PFSK-1 (cell line): ENCODE data around the gene HERC5.

Experiments
- FOXP2 ChIP-seq: optimal IDR thresholded peaks from 2 replicates; pipeline ENCODE3; 2011; ENCODE audit warnings: borderline replicate concordance, control low read depth, inconsistent platforms; ENCODE audit not compliant: insufficient read depth; ENCODE audit errors: extremely low read length, extremely low read depth
- POLR2AphosphoS5 ChIP-seq: IDR thresholded peaks from 2 replicates; pipeline ENCODE4 v1.6.1; 2012; ENCODE audit warnings: low read depth, mild to moderate bottlenecking, control low read depth, low read length, moderate library complexity
- SIN3A ChIP-seq: IDR thresholded peaks from 2 replicates; pipeline ENCODE4 v1.6.1; 2012; ENCODE audit warnings: mild to moderate bottlenecking, low read length, moderate library complexity, borderline replicate concordance; ENCODE audit not compliant: insufficient read depth
- TAF1 ChIP-seq: IDR thresholded peaks from 2 replicates; pipeline ENCODE4 v1.6.1; 2012; ENCODE audit warnings: low read length, control low read depth, borderline replicate concordance; ENCODE audit not compliant: insufficient read depth
- TF ChIP-seq, protein P1 (sequence below), 2 experiments: IDR thresholded peaks; 2 replicates each; pipeline versions ENCODE4 v1.6.1 to v1.8.0; 2011 to 2012; ENCODE audit warnings: low read depth in 2 of 2, low read length in 2 of 2, control low read depth in 1 of 2, inconsistent platforms in 1 of 2, mild to moderate bottlenecking in 1 of 2, moderate library complexity in 1 of 2; ENCODE audit not compliant: insufficient read depth in 1 of 2

The HERC5 gene

DNA sequence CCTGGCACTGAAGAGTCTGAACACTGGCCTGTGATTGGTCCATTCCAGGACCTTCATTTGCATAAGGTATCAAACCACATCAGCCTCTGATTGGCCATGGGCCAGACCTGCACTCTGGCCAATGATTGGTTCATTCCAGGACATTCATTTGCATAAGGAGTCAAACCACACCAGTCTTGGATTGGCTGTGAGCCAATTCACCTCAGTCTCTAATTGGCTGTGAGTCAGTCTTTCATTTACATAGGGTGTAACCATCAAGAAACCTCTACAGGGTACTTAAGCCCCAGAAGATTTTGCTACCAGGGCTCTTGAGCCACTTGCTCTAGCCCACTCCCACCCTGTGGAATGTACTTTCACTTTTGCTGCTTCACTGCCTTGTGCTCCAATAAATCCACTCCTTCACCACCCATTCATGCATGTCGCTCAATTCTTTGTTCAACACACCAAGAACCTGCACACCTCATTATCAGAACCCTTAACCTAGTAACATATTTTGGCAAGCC lies 14.2 kb upstream of the HERC5 start:
- TF ChIP-seq FOXP2 (no peak), SIN3A (no peak), TAF1 (no peak), POLR2AphosphoS5 (no peak)
- TF ChIP-seq, protein P1, sequence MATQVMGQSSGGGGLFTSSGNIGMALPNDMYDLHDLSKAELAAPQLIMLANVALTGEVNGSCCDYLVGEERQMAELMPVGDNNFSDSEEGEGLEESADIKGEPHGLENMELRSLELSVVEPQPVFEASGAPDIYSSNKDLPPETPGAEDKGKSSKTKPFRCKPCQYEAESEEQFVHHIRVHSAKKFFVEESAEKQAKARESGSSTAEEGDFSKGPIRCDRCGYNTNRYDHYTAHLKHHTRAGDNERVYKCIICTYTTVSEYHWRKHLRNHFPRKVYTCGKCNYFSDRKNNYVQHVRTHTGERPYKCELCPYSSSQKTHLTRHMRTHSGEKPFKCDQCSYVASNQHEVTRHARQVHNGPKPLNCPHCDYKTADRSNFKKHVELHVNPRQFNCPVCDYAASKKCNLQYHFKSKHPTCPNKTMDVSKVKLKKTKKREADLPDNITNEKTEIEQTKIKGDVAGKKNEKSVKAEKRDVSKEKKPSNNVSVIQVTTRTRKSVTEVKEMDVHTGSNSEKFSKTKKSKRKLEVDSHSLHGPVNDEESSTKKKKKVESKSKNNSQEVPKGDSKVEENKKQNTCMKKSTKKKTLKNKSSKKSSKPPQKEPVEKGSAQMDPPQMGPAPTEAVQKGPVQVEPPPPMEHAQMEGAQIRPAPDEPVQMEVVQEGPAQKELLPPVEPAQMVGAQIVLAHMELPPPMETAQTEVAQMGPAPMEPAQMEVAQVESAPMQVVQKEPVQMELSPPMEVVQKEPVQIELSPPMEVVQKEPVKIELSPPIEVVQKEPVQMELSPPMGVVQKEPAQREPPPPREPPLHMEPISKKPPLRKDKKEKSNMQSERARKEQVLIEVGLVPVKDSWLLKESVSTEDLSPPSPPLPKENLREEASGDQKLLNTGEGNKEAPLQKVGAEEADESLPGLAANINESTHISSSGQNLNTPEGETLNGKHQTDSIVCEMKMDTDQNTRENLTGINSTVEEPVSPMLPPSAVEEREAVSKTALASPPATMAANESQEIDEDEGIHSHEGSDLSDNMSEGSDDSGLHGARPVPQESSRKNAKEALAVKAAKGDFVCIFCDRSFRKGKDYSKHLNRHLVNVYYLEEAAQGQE (IDR thresholded peaks at IDR 0.05; ENCODE audit: insufficient read depth in 1 of 2, low read depth in 2 of 2, low read length in 2 of 2): no peak

DNA sequence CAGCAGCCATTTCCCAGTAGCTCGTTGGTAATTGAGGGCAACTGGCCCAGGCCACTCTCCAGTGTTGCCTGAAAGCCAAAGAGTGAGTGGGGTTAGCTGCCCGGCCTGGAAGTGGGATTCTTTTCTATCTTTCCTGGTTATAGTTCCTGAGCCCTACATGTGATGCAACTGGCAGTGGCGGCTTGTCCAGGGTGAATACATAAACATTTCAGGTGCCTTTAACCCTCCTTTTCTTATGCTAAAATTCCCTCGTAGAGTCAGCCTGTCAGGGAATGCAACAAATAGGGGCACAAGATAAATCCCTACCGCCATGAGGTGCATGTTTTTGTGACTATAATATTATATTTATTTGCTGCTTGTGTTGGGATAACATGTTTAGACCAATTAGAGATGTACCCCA lies 13.4 kb upstream of the HERC5 start:
- TF ChIP-seq FOXP2 (no peak), TAF1 (no peak), SIN3A (no peak), POLR2AphosphoS5 (no peak)
- TF ChIP-seq, protein P1 (IDR thresholded peaks at IDR 0.05; ENCODE audit: insufficient read depth in 1 of 2, low read depth in 2 of 2, low read length in 2 of 2): no peak

DNA sequence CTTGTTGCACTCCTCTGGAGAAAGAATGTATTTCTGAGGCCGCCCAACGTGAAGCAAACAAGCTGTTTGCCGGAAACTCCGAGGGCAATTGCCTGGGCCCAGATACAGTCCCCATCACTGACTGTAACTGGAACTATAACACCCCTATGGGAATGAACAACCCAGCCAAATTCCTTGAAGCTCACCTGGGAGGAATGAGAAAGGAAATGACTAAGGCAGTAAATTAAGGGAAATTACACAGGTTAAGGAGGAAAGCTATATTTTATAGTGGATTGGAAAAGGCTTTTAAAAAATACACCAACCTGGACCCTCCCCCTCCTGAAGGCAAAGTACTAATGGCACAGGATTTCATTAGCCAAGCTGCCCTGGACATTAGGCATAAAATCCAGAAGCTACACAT lies 11.7 kb upstream of the HERC5 start:
- TF ChIP-seq, protein P1 (IDR thresholded peaks at IDR 0.05; ENCODE audit: insufficient read depth in 1 of 2, low read depth in 2 of 2, low read length in 2 of 2): no peak
- no peak for TF ChIP-seq SIN3A
- no peak for TF ChIP-seq POLR2AphosphoS5
- no peak for TF ChIP-seq FOXP2
- TF ChIP-seq TAF1: no peak

GRCh38 chr4:88446124-88446523 lies 10.8 kb upstream of the HERC5 start:
- no peak for TF ChIP-seq FOXP2
- TF ChIP-seq TAF1: no peak
- TF ChIP-seq, protein P1 (IDR thresholded peaks at IDR 0.05; ENCODE audit: insufficient read depth in 1 of 2, low read depth in 2 of 2, low read length in 2 of 2): no peak
- TF ChIP-seq POLR2AphosphoS5: no peak
- no peak for TF ChIP-seq SIN3A

DNA sequence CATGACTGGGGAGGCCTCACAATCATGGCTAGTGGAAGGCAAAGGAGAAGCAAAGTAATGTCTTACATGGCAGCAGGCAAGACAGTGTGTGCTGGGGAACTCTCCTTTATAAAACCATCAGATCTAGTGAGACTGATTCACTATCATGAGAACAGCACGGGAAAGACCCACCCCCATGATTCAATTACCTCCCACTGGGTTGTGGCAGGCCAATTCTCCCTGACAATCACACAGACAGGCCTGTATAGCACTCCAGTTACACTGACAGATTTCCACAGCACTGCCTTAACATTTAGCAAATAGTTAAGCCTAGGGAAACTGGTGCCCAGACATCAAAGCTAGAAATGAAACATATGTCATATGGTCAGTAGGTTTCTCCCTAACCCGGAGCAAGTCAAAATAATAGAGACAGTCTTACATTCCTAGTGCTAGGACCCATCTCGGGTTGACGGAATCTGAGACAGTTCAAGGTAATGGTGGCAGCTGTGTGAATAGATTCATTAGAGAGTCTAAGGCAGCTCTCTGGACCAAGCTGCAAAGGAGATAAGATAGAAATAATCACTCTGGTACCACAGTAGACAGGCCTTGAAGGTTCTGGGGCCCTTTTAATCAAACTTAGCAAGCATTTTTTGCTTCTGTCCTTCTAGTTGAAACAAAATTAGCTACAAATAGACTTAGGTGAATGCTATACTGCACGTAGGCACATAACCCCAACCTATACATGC lies 9.4 kb upstream of the HERC5 start:
- no peak for TF ChIP-seq TAF1
- TF ChIP-seq, protein P1 (IDR thresholded peaks at IDR 0.05; ENCODE audit: insufficient read depth in 1 of 2, low read depth in 2 of 2, low read length in 2 of 2): no peak
- no peak for TF ChIP-seq POLR2AphosphoS5
- TF ChIP-seq FOXP2: no peak
- TF ChIP-seq SIN3A: no peak
